Lower lobe of right lung (tissue), 2 donors: ENCODE data around the gene RASSF10. TPM values are rescaled to one million over a fixed set of nuclear protein-coding genes. Genes with fewer than 3 reads are reported as not detected.

Experiments
- ATAC-seq, 2 donors: fragments of 200-7000 bp; cut with Tn5 transposase; one replicate each; pipeline ENCODE4 v1.9.1; 2020 to 2022; ENCODE audit warnings: mild to moderate bottlenecking in 2 of 2, moderate library complexity in 2 of 2
- DNase-seq: peaks from one replicate; pipeline ENCODE4 v3.0.0-alpha.2; 2020
- H3K27ac ChIP-seq: fragments of 200-600 bp; one replicate; pipeline ENCODE4 v1.8.0; 2022
- H3K27me3 ChIP-seq: fragments of 200-600 bp; one replicate; pipeline ENCODE4 v1.8.0; 2022; ENCODE audit warnings: low read depth
- H3K36me3 ChIP-seq: fragments of 200-600 bp; one replicate; pipeline ENCODE4 v1.8.0; 2022; ENCODE audit warnings: mild to moderate bottlenecking
- H3K4me1 ChIP-seq: fragments of 200-600 bp; one replicate; pipeline ENCODE4 v1.8.0; 2022
- H3K4me3 ChIP-seq: fragments of 200-600 bp; one replicate; pipeline ENCODE4 v1.8.0; 2022; ENCODE audit warnings: mild to moderate bottlenecking
- H3K9me3 ChIP-seq: fragments of 200-600 bp; one replicate; pipeline ENCODE4 v1.8.0; 2022
- intact Hi-C: fragments of 100-400 bp; cut with DNase I; formaldehyde crosslinking; loops from one replicate; pipeline ENCODE4 v1.11.0; 2022
- total RNA-seq: library from RNA; stranded (reverse); fragmentation: NEBNext Ultra II Directional; extraction: Animal tissue kit (Norgen Biotek cat#: 25700); gene quantifications from one replicate; pipeline ENCODE4 v1.2.1, GENCODE V29; 2021
- TF ChIP-seq, protein P1 (sequence below): fragments of 200-600 bp; IDR thresholded peaks from one replicate; pipeline ENCODE4 v1.8.0; 2022; ENCODE audit warnings: antibody characterized with exemption, mild to moderate bottlenecking
- donor health status: DM: no; HTN: yes; CAD: no; lungs with severe emphysema.

RASSF10 gene
- total RNA-seq, 1 donor from 2014 or later, result 4.3 TPM

DNA sequence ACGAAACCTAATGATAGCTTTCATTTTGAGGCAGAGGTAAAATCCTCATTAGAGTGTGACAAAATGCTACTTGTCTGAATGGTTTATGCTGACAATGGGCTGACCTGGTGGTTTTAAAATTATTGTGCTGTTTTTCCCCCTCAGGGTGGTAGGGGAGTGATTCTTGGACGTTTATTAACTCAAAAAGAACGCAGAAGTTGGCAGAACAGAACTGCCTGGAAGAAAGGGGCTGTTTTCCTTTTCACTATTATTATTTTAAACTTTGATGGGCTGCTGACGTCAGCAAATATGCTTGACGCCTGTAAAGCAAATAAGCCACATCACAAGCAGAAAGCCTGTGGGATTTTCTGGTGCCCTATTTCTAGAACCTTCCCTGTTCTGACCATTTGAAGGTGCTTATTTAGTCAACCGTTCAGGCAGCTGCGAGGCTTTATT, 4.0 kb downstream of the RASSF10 start:
- intact Hi-C loops, result no loop called here
- no peak overlapping the region for H3K4me3 ChIP-seq
- TF ChIP-seq, protein P1, sequence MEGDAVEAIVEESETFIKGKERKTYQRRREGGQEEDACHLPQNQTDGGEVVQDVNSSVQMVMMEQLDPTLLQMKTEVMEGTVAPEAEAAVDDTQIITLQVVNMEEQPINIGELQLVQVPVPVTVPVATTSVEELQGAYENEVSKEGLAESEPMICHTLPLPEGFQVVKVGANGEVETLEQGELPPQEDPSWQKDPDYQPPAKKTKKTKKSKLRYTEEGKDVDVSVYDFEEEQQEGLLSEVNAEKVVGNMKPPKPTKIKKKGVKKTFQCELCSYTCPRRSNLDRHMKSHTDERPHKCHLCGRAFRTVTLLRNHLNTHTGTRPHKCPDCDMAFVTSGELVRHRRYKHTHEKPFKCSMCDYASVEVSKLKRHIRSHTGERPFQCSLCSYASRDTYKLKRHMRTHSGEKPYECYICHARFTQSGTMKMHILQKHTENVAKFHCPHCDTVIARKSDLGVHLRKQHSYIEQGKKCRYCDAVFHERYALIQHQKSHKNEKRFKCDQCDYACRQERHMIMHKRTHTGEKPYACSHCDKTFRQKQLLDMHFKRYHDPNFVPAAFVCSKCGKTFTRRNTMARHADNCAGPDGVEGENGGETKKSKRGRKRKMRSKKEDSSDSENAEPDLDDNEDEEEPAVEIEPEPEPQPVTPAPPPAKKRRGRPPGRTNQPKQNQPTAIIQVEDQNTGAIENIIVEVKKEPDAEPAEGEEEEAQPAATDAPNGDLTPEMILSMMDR, result no peak
- H3K4me1 ChIP-seq, result peaks cover 26% of the 10 kb centered on the region
- H3K27me3 ChIP-seq, result peaks cover 75% of the 10 kb centered on the region
- DNase-seq (no peak), ATAC-seq (no peak)
- H3K9me3 ChIP-seq, result no peaks in the 10 kb centered on the region
- H3K27ac ChIP-seq, result no peak overlapping the region
- H3K36me3 ChIP-seq, result no peaks in the 10 kb centered on the region

DNA sequence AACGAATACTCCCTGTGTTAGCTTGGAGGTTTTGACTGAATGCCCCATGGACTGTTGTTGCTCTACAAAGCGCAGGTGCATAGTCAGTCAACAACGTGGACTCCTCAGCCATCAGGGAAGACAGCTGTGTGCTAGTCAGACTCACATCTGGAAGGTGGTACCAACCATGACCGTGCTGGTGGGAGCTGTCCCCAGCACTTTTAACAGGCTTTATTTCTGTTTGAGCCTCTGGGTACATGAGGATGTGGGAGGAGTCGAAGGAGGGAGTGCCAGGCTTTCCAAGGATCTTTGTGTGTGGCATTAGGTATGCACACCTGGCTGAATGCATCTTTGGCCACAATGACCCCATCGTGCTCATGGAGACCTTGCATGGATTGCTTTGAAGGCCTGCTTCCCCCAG, 6.6 kb downstream of the RASSF10 start:
- H3K4me1 ChIP-seq, result peaks cover under 1% of the 10 kb centered on the region
- intact Hi-C loops, result no loop called here
- no peaks in the 10 kb centered on the region for H3K9me3 ChIP-seq
- peaks cover 48% of the 10 kb centered on the region for H3K27me3 ChIP-seq
- ATAC-seq (no peak), DNase-seq (no peak)
- H3K4me3 ChIP-seq, result no peak overlapping the region
- TF ChIP-seq, protein P1, result no peak
- H3K27ac ChIP-seq, result no peak overlapping the region
- H3K36me3 ChIP-seq, result no peaks in the 10 kb centered on the region

GRCh38 chr11:13016415-13016814, 7.3 kb downstream of the RASSF10 start:
- no peaks in the 10 kb centered on the region for H3K9me3 ChIP-seq

GRCh38 chr11:13019313-13019712, 10.2 kb downstream of the RASSF10 start:
- no peaks in the 10 kb centered on the region for H3K4me1 ChIP-seq
- TF ChIP-seq, protein P1, result no peak
- peaks cover 14% of the 10 kb centered on the region for H3K27me3 ChIP-seq
- no peak overlapping the region for H3K27ac ChIP-seq
- H3K9me3 ChIP-seq, result no peaks in the 10 kb centered on the region
- H3K36me3 ChIP-seq, result no peaks in the 10 kb centered on the region
- ATAC-seq (no peak), DNase-seq (no peak)
- H3K4me3 ChIP-seq, result no peak overlapping the region
- intact Hi-C loops, result no loop called here

More at GRCh38 chr11:13016415-13016814, 7.3 kb downstream of the RASSF10 start:
- intact Hi-C loops, result no loop called here
- Histone ChIP-seq H3K4me1 (no peaks in the 10 kb centered on the region), H3K27me3 (peaks cover 43% of the 10 kb centered on the region), H3K36me3 (no peaks in the 10 kb centered on the region), H3K4me3 (no peak overlapping the region), H3K27ac (no peak overlapping the region)
- DNase-seq (no peak), ATAC-seq (no peak)
- TF ChIP-seq, protein P1, result no peak

GRCh38 chr11:13023423-13023822, 14.3 kb downstream of the RASSF10 start:
- ATAC-seq (no peak), DNase-seq (no peak)
- Histone ChIP-seq H3K9me3 (no peaks in the 10 kb centered on the region), H3K36me3 (no peaks in the 10 kb centered on the region), H3K4me1 (no peaks in the 10 kb centered on the region), H3K4me3 (no peak overlapping the region), H3K27ac (no peak overlapping the region), H3K27me3 (no peaks in the 10 kb centered on the region)
- intact Hi-C loops, result no loop called here
- TF ChIP-seq, protein P1, result no peak

DNA sequence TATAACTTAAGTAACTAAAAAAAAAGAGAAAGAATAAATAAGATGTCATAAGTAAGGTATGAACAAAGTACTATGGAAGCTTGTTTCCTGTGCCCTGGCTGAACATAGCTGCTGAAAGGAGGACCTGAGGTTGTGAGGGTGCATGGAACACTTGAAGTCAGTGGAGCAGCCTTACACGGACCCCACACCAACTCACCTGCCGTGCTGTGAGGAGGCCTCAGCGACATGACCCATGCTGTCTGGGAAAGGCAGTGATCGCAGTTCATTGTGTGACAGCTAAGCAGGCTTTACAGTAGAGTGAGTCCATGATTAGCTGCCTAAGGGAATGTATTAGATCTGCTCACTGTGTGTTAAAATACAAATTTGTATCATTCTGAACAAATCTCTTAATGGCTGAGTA, 17.6 kb downstream of the RASSF10 start:
- no peak for DNase-seq
- Histone ChIP-seq H3K4me3 (no peak overlapping the region), H3K4me1 (peaks cover 9% of the 10 kb centered on the region), H3K27ac (no peak overlapping the region), H3K27me3 (no peaks in the 10 kb centered on the region), H3K36me3 (no peaks in the 10 kb centered on the region), H3K9me3 (no peaks in the 10 kb centered on the region)
- TF ChIP-seq, protein P1, result no peak
- intact Hi-C loops, result no loop called here
- no peak for ATAC-seq
